Fibroblast of pulmonary artery (primary cell): Measurements from ENCODE around the gene KIF16B.

Experiments
- DNase-seq: peaks from one replicate; pipeline ENCODE4 v3.0.0-alpha.2; 2010; ENCODE audit warnings: low read depth
- H3K4me3 ChIP-seq: replicated peaks from 2 replicates; pipeline ENCODE4 v1.5.1; 2011; ENCODE audit warnings: low read depth, mild to moderate bottlenecking, control low read depth, low read length, moderate library complexity
- TF ChIP-seq, protein P1 (sequence below): IDR thresholded peaks from 2 replicates; pipeline ENCODE4 v1.5.1; 2011; ENCODE audit warnings: mild to moderate bottlenecking, control low read depth, low read length, inconsistent platforms; ENCODE audit errors: missing control alignments

Gene KIF16B

DNA sequence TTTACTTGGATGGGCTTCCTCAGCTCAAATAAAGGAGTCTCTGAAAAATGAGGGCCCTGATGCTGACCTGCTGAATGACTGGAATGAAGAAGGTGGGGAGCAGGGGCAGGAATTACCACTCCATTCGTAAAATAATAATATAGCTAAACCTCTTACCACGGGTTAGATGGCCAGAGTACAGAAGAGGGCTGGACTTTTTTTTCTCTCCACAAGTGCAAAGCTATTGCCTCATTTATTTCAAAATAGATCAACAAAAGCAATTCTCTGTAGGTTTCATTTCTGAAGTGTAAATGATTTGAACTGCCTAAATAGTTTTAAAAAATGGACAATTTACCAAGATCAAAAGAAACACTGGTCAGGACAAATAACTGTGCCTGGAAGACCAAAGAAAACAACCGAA is 256.7 kb downstream of the KIF16B start:
- DNase-seq, result no peak
- no peak overlapping the region for H3K4me3 ChIP-seq
- TF ChIP-seq, protein P1, sequence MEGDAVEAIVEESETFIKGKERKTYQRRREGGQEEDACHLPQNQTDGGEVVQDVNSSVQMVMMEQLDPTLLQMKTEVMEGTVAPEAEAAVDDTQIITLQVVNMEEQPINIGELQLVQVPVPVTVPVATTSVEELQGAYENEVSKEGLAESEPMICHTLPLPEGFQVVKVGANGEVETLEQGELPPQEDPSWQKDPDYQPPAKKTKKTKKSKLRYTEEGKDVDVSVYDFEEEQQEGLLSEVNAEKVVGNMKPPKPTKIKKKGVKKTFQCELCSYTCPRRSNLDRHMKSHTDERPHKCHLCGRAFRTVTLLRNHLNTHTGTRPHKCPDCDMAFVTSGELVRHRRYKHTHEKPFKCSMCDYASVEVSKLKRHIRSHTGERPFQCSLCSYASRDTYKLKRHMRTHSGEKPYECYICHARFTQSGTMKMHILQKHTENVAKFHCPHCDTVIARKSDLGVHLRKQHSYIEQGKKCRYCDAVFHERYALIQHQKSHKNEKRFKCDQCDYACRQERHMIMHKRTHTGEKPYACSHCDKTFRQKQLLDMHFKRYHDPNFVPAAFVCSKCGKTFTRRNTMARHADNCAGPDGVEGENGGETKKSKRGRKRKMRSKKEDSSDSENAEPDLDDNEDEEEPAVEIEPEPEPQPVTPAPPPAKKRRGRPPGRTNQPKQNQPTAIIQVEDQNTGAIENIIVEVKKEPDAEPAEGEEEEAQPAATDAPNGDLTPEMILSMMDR, result no peak

DNA sequence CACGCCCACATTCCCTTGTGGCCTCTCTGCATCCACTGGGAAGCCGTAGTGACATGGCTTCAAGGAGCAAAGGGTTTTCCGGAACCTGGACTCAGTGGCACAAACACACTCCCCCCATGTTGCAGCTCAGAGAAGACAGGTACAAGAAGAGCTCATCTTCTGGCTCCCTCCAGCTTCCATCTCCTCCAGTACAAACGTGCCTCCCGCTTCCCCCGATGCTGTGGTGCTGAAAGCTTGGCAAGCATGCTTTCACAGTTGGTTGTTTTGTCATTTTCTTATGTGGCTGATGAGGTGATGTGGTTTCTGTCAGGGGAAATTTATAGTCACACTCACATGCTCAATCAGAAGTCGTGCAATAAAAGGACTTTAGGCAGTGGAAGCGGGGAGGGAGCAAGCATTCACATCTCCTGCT is 258.5 kb downstream of the KIF16B start:
- DNase-seq, result no peak
- H3K4me3 ChIP-seq, result no peak overlapping the region
- TF ChIP-seq, protein P1, result no peak

DNA sequence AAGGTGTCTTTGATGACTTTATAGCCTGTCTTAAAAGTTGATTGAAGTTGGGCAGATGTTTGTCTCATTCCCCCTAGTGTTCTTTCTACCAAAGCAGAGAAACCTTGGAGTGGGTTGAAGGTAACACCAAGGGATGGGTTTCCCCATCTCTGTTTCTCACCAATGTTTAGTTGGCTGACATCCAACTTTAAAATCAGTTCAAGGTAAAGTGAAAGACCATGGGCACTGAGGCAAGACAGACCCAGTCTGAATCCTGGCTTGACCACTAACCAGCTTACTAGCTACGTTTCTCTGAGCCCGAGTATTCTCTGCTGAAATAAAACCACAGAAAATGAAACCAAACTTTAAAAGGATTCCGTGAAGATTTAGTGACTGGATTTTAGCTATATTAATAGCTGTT is 258.9 kb downstream of the KIF16B start:
- no peak overlapping the region for H3K4me3 ChIP-seq
- no peak for DNase-seq
- TF ChIP-seq, protein P1, result no peak

DNA sequence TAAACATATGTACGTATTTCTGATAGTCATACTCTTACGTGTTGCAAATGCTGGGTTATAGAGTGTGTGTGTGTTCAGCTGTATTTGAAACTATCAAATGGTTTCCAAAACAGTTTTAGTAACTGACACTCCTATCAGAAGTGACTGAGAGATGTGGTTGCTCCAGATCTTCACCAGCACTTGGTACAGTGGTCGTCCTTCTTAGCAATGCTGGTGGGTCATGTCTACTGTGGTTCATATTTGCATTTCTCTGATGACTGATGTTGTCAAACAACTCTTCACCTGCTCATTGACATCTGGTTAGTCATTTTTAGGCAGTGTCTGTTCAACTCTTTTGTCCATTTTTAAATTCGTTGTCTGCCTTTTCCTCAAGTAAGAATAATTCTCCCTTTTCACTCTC is 259.3 kb downstream of the KIF16B start:
- DNase-seq, result no peak
- TF ChIP-seq, protein P1, result no peak

DNA sequence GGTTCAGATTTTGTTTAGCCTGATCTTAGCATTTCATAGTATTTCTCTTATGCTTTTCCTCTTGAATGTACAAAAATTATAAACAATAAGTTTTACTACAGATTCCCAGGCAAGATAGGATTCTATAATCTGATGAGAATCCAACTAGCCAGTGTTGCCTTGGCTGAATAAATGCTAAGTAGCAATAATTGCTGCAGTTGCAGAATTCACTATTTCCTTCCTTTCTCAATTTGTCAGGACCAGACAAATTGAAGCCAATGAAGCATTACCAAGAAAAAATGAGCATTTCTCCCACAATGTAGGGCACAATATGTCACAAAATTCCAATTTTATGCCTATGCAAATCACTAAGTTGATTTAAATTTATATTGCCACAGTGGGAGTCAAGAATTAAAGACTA is 260.2 kb downstream of the KIF16B start:
- TF ChIP-seq, protein P1, result no peak
- DNase-seq, result no peak
- H3K4me3 ChIP-seq, result no peak overlapping the region

More for the DNA sequence above, 259.3 kb downstream of the KIF16B start:
- no peak overlapping the region for H3K4me3 ChIP-seq

DNA sequence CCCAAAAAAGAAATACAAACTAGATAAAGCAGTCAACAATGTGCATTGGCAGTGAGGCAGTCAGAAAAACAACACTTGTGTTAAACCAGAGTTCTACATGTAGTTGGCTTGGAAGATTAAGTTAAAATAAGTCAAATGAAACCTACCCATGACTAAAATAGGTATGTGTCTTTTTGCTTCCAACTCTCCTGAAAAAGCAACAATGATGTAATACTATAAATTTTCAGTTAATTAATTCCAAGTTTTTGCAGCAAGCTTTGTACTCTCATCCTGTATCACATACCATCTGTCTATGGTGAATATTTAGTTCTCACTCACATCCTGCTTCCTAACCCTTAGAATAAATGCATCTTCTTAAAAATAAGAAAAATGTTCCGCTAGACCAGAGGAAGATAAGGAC is 261.5 kb downstream of the KIF16B start:
- H3K4me3 ChIP-seq, result no peak overlapping the region
- DNase-seq, result no peak
- TF ChIP-seq, protein P1, result no peak

DNA sequence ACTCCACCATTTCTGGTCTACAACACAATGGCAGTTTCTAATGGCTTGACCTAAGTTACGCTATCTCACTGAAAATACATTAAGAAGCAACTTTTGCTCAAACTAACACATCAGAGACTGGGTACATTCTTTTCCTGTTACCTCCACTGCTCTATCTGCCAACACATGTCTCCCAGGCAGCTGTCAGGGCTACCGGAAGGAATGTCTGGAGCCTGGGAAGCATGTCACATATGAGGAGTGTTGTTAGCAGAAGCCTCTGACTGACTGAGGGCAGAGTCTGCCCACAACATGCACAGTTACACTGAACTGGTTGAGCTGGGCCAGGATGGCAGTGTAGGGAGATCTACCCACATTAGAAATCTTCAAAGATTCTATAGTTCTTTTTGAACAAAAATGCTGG is 264.5 kb downstream of the KIF16B start:
- H3K4me3 ChIP-seq, result no peak overlapping the region
- DNase-seq, result peak; percentile 21
- TF ChIP-seq, protein P1, result no peak
